Natural killer cell treated with Interleukin-12 subunit alpha and Interleukin-12 subunit beta and Interleukin-15 and Interleukin-18, amount 100 ng/mL, for 72 hours (primary cell): ENCODE data around the gene TRIO. TPM values are rescaled to one million over a fixed set of nuclear protein-coding genes. Genes with fewer than 3 reads are reported as not detected.

Experiments used
- ATAC-seq, 2 donors: fragments of 150-1000 bp; cut with Tn5 transposase in 1 of 2; sonication (Bioruptor Pico), chemical (Tn5 transposase) in 1 of 2; 2 replicates each; pipeline ENCODE4 v1.10.0; 2021
- DNase-seq: peaks from one replicate; pipeline ENCODE4 v3.0.0; 2022; ENCODE audit warnings: low spot score
- H3K27ac Mint-ChIP-seq, 2 donors: 1 replicate in 1 of 2; 2 replicates in 1 of 2; pipeline ENCODE4 v1.8.0; 2022; ENCODE audit warnings: mixed read lengths in 2 of 2, mild to moderate bottlenecking in 1 of 2, moderate library complexity in 1 of 2
- H3K27me3 Mint-ChIP-seq, 2 donors: 1 replicate in 1 of 2; 2 replicates in 1 of 2; pipeline ENCODE4 v1.8.0; 2022; ENCODE audit warnings: mixed read lengths in 2 of 2
- H3K36me3 Mint-ChIP-seq: one replicate; pipeline ENCODE4 v1.8.0; 2022; ENCODE audit warnings: mixed read lengths
- H3K4me1 Mint-ChIP-seq, 2 donors: 1 replicate in 1 of 2; 2 replicates in 1 of 2; pipeline ENCODE4 v1.8.0; 2022; ENCODE audit warnings: low read depth in 2 of 2, mixed read lengths in 2 of 2, mild to moderate bottlenecking in 1 of 2
- H3K4me3 Mint-ChIP-seq: one replicate; pipeline ENCODE4 v1.8.0; 2022; ENCODE audit warnings: mixed read lengths
- H3K9me3 Mint-ChIP-seq: 2 replicates; pipeline ENCODE4 v1.8.0; 2022; ENCODE audit warnings: mixed read lengths
- total RNA-seq, 2 donors: library from RNA; stranded (reverse); gene quantifications; one replicate each; pipeline ENCODE4 v1.2.3, GENCODE V29; 2022

The TRIO gene
- total RNA-seq, 2 donors from 2014 or later = 40.1 to 70.3 TPM

- Mint-ChIP-seq H3K27me3 (no peaks in the 10 kb centered on the region), H3K9me3 (no peaks in the 10 kb centered on the region), H3K36me3 (no peaks in the 10 kb centered on the region), H3K4me3 (no peak overlapping the region), H3K27ac (no peak overlapping the region), H3K4me1 (peaks cover 11 to 16% of the 10 kb centered on the region in 2 donors)
- ATAC-seq (peak in 1 of 2 donors; percentile 70), DNase-seq (no peak)
Observed at GRCh38 chr5:14156650-14157492, 13.7 kb downstream of the TRIO start.

- H3K4me3 Mint-ChIP-seq = no peak overlapping the region
- no peaks in the 10 kb centered on the region for H3K27me3 Mint-ChIP-seq
- no peaks in the 10 kb centered on the region for H3K9me3 Mint-ChIP-seq
- ATAC-seq = no peak
- no peak for DNase-seq
- H3K36me3 Mint-ChIP-seq = no peaks in the 10 kb centered on the region
- no peak overlapping the region for H3K27ac Mint-ChIP-seq
- peaks cover 15 to 16% of the 10 kb centered on the region in 2 donors for H3K4me1 Mint-ChIP-seq
Observed at GRCh38 chr5:14157493-14157782, 14.3 kb downstream of the TRIO start.

- no peak overlapping the region for H3K27ac Mint-ChIP-seq
- ATAC-seq (no peak), DNase-seq (no peak)
- H3K36me3 Mint-ChIP-seq = no peaks in the 10 kb centered on the region
- peaks cover 2 to 12% of the 10 kb centered on the region in 2 donors for H3K4me1 Mint-ChIP-seq
- H3K9me3 Mint-ChIP-seq = no peaks in the 10 kb centered on the region
- H3K4me3 Mint-ChIP-seq = no peak overlapping the region
- H3K27me3 Mint-ChIP-seq = no peaks in the 10 kb centered on the region
Observed at GRCh38 chr5:14158890-14159666, 15.9 kb downstream of the TRIO start.

- no peaks in the 10 kb centered on the region for H3K27me3 Mint-ChIP-seq
- ATAC-seq = no peak
Observed at GRCh38 chr5:14161825-14162556, 18.8 kb downstream of the TRIO start.

GRCh38 chr5:14164164-14165163 lies 21.3 kb downstream of the TRIO start:
- Mint-ChIP-seq H3K4me3 (no peak overlapping the region), H3K9me3 (no peaks in the 10 kb centered on the region), H3K4me1 (peaks cover 25 to 43% of the 10 kb centered on the region in 2 donors), H3K27me3 (no peaks in the 10 kb centered on the region), H3K36me3 (no peaks in the 10 kb centered on the region), H3K27ac (no peak overlapping the region)
- no peak for ATAC-seq
- no peak for DNase-seq

More at GRCh38 chr5:14161825-14162556, 18.8 kb downstream of the TRIO start:
- DNase-seq = no peak
- H3K9me3 Mint-ChIP-seq = no peaks in the 10 kb centered on the region
- no peak overlapping the region for H3K4me3 Mint-ChIP-seq
- peaks cover under 1 to 23% of the 10 kb centered on the region in 2 donors for H3K4me1 Mint-ChIP-seq
- no peak overlapping the region for H3K27ac Mint-ChIP-seq
- no peaks in the 10 kb centered on the region for H3K36me3 Mint-ChIP-seq

- Mint-ChIP-seq H3K4me1 (peaks cover 29 to 47% of the 10 kb centered on the region in 2 donors), H3K4me3 (no peak overlapping the region), H3K27me3 (peaks cover 0 to 2% of the 10 kb centered on the region in 2 donors), H3K9me3 (no peaks in the 10 kb centered on the region), H3K36me3 (no peaks in the 10 kb centered on the region), H3K27ac (no peak overlapping the region)
- ATAC-seq = no peak
- DNase-seq = no peak
Observed at GRCh38 chr5:14165375-14166106, 22.4 kb downstream of the TRIO start.

GRCh38 chr5:14166437-14166836 lies 23.3 kb downstream of the TRIO start:
- Mint-ChIP-seq H3K27ac (no peak overlapping the region), H3K4me1 (peaks cover 33 to 47% of the 10 kb centered on the region in 2 donors), H3K4me3 (no peak overlapping the region), H3K9me3 (no peaks in the 10 kb centered on the region), H3K36me3 (no peaks in the 10 kb centered on the region), H3K27me3 (peaks cover 0 to 2% of the 10 kb centered on the region in 2 donors)
- ATAC-seq (no peak), DNase-seq (no peak)

GRCh38 chr5:14167211-14167845 lies 24.2 kb downstream of the TRIO start:
- ATAC-seq = no peak
- Mint-ChIP-seq H3K4me1 (peaks cover 42 to 51% of the 10 kb centered on the region in 2 donors), H3K27me3 (peaks cover 0 to 2% of the 10 kb centered on the region in 2 donors), H3K4me3 (no peak overlapping the region), H3K27ac (peak overlapping the region; percentile 23 to 24), H3K9me3 (no peaks in the 10 kb centered on the region), H3K36me3 (no peaks in the 10 kb centered on the region)
- DNase-seq = no peak

- no peak for DNase-seq
- Mint-ChIP-seq H3K4me3 (peak overlapping the region; percentile 25), H3K4me1 (peaks cover 47 to 56% of the 10 kb centered on the region in 2 donors), H3K27me3 (peaks cover 0 to 2% of the 10 kb centered on the region in 2 donors), H3K9me3 (no peaks in the 10 kb centered on the region), H3K36me3 (no peaks in the 10 kb centered on the region), H3K27ac (peak overlapping the region; percentile 23 to 24)
- no peak for ATAC-seq
Observed at GRCh38 chr5:14168144-14168792, 25.1 kb downstream of the TRIO start.

GRCh38 chr5:14168793-14169262 lies 25.7 kb downstream of the TRIO start:
- H3K27ac Mint-ChIP-seq = peak overlapping the region in 1 of 2 donors; percentile 24
- ATAC-seq (no peak), DNase-seq (no peak)
- peak overlapping the region; percentile 25 for H3K4me3 Mint-ChIP-seq
- H3K36me3 Mint-ChIP-seq = no peaks in the 10 kb centered on the region
- H3K9me3 Mint-ChIP-seq = no peaks in the 10 kb centered on the region
- H3K4me1 Mint-ChIP-seq = peaks cover 51 to 58% of the 10 kb centered on the region in 2 donors
- peaks cover 0 to 2% of the 10 kb centered on the region in 2 donors for H3K27me3 Mint-ChIP-seq

- Mint-ChIP-seq H3K4me1 (peaks cover 57 to 58% of the 10 kb centered on the region in 2 donors), H3K9me3 (no peaks in the 10 kb centered on the region), H3K4me3 (peak overlapping the region; percentile 49), H3K27ac (peak overlapping the region; percentile 52 to 57), H3K27me3 (peaks cover 0 to 2% of the 10 kb centered on the region in 2 donors), H3K36me3 (no peaks in the 10 kb centered on the region)
- ATAC-seq (no peak), DNase-seq (no peak)
Observed at GRCh38 chr5:14171046-14171445, 27.9 kb downstream of the TRIO start.
